Activated T-cell treated with anti-CD3 and anti-CD28 coated beads, Interleukin-2, amount 50 U/mL, for 48 hours (primary cell): Measurements from ENCODE around the gene SLC26A5.

Experiments
- DNase-seq, 2 experiments: peaks; one replicate each; pipeline ENCODE4 v3.0.0-alpha.2; 2020

Gene SLC26A5

DNA sequence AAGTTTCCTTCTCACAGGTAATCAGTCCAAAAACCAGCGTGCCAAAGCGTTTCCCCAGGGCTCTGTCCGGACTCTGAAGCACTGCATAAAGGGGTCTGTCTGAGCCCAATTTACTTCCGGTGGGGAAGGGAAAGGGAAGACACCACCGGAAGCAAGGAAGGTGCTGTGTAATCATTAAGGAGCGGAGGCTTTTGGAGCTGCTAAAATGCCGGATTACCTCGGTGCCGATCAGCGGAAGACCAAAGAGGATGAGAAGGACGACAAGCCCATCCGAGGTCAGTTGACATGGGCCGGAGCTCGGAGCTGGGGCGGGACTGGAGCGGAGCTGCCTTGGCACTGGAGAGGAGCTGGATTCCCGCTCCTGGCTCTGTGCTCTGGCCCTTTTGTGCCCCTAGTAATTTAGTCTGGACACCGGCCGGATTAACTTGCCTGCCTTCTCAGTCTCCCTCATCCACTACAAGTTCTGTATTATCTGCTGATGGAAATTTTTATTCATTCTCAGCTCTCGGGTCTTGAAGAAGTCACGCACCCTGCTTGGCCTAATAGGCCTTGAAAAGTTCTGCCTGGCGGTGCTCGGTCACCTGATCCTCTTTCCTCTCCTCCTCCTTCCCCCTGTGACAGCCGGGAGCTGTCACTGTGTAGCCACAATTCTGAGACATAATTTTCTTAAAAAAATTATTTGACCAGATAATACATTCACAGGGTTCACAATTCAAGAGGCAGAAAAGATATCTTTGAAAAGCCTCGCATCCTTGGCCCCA, 98.3 kb downstream of the SLC26A5 start, which contains the start of gene PSMC2:
PSMC2 (plus strand) TSS at position 137 of the 761 bp plus-strand sequence; CDS start at position 206, 69 bp downstream.
- DNase-seq: peak; percentile 88

DNA sequence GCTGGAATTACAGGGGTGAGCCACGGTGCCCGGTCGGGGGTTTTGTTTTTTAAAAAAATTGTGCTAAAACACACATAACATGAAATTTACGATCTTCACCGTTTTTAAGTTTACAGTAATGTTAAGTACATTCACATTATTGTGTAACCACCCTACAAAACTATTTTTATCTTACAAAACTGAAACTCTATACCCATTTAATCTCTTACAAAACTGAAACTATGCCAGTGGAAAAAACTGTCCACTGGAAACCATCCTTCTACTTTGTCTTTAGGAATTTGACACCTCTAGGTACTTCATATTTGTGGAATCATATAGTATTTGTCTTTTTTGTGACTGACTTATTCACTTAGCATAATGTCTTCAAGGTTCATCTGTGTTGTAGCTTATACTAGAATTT, 99.6 kb downstream of the SLC26A5 start:
- DNase-seq: no peak

DNA sequence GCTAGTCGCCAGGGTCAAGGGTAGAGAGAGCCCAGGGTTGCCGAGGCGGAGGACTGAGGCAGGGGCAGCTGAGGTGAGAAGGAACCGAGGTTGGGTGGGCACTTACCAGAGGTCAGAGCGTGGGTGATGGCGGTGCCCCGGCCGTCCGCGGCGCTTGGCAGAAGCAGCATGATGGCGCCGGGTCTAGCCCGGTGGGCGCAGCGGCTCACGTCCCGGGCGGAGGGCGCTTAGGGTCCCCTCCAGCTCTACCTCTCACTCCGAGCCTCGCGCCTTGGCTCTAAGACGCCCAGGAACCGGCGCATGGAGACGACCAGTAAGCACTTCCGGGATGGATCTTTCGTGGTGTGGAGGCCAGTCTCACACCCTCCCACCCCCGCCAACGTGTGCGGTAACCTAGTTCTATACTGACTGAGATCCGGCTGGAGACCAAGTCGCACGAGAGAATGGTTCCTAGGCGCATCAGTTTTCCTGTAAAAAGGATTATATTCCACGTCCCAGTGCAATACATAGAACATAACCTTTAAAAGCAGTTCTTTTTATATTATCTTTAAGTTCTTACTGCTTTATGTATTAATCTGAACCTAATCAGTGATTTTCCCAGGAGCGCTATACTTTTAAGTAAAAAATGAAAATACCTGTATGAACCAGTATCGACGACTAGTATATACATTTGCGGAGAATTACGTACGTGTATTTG, 101.4 kb downstream of the SLC26A5 start, which contains the start of gene DNAJC2:
DNAJC2 (minus strand) TSS at position 315 of the 697 bp plus-strand sequence; CDS start at position 170, 145 bp downstream.
- peak; percentile 88 to 89 for DNase-seq

DNA sequence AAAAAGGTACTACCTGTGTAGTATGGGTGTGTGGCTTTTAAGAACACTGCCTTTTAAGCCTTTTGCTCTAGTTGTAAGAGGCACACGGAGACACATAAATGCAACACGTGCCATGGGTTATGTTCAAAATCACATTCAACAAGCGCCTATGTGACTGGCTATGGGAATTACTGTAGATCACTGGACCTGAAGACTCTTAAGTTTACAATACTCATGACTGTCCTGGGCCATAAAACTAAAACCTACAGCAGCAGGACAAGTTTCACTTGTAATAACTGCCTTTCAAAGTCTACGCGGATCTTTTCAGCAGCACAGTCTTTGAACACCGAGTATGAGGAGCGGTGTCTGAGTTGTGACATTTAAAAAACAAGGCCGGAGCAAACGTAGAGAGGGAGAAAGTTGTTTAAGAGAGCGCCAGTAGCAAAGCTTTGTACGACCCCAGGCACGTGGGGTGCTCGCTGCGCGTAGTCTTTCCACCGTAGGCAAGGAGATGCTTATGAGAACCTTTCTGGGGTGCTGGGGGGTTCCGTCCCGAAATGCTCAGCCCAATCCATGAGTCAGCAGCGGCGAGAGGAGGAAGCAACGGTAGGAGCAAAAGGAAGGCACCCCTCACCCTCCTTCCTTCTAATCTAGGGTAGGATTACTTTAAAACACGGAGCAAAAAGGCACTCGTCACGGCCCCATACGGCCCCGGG, 102.1 kb downstream of the SLC26A5 start:
- DNase-seq: peak; percentile 60 to 62

DNA sequence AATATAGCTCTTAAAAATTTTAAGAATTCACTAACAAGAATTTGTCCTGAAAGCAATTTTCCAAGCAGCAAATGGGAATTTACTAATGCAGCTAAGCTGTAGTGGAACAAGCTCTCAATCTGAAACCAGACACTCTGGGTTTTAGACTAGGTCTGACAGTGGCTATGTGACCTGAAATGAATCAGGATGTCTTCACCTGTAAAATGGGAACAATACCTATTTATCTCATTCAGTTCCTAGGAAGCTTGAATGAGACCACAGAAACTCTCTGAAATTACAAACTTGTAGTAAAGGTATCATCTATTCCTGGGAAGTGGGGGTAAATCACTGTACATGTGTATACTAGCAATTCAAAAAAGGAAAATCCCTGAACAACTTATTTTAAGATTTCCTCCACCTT, 102.7 kb downstream of the SLC26A5 start:
- DNase-seq: no peak

DNA sequence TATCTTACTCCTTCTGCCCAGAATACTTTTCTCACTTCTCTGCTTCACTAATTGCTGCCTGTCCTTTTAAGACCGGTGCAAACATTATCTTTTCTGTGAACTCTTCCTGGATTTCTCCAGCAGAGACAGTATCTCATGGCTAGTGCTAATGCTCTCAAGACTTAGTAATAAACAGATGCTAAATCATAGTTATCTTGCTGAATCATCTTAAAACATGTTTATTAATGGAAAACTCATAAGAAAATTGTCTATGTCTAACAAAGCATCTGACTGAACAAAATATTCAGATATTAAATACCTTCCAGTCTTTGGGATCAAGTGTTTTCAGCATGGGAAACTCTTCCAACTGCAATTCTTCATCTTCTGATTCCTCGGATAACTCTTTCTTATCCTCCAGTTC, 104.5 kb downstream of the SLC26A5 start:
- no peak for DNase-seq

DNA sequence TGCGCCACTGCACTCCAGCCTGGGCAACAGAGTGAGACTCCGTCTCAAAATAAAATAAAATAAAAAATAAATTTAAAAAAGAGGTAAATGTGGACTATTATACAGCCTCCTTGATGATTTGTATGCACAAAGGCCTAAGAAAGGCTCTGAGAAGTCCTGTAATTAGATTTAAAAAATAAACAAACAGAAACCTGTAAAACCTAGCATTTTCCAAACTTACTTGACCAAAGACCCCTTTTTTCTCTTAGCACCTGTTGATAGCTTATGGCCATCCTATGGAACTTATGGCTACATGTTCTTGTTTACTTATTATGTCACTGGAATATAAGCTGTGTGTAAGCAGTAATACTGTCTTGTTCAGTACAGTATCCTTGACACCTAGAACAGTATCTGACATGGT, 107.1 kb downstream of the SLC26A5 start:
- no peak for DNase-seq

DNA sequence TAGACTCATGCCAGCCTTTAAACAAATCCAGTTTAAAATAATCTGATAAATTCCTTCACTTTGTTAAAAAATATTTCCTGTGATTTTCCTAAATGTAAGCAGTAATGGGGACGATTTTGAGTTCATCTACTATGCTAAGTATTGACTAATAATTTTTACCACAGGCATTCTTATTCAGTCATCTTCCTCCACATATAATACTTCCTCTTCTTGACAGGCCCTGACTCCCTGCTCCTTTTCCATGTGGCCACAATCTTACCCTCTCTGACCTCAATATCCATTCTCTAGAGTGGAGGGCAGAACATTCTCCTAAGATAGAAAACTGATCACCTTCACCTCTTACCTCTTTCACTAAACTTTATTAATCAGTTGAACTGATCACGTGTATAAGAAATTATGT, 109.2 kb downstream of the SLC26A5 start:
- DNase-seq: no peak

DNA sequence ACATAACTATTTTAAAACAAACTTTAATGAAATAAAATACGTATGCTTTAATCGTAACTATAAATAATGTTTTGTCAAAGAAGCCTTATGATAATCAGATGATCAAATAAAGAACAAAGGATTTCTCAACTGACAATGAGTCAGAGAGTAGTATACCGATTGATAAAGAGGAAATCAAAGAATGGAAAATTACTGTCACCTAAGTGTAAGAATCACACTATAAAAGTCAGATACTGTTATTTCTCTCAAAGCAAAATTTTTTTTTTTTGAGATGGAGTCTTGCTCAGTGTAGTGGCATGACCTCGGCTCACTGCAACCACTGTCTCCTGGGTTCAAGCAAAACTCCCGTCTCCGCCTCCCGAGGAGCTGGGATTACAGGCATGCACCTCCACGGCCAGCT, 120.3 kb downstream of the SLC26A5 start:
- DNase-seq: no peak
